Gastroesophageal sphincter (tissue), 3 donors: Measurements from ENCODE around the gene CCNK.

Experiments used
- CTCF ChIP-seq, 4 experiments: fragments of 200-600 bp in 2 of 4; fragments of 450-650 bp in 2 of 4; sonication (generic) in 1 of 4; IDR thresholded peaks; one replicate each; pipeline ENCODE4 v1.5.1; 2017 to 2019; ENCODE audit warnings: antibody characterized with exemption in 4 of 4, mild to moderate bottlenecking in 2 of 4, moderate library complexity in 2 of 4
- POLR2A ChIP-seq, 2 donors: fragments of 450-650 bp; IDR thresholded peaks; one replicate each; pipeline ENCODE4 v1.6.1; 2017; ENCODE audit warnings: antibody characterized with exemption in 2 of 2, mild to moderate bottlenecking in 2 of 2, moderate library complexity in 1 of 2
- POLR2AphosphoS5 ChIP-seq: sonication (generic); formaldehyde crosslinking; IDR thresholded peaks from one replicate; pipeline ENCODE4 v1.6.1; 2017; ENCODE audit warnings: antibody characterized with exemption

DNA sequence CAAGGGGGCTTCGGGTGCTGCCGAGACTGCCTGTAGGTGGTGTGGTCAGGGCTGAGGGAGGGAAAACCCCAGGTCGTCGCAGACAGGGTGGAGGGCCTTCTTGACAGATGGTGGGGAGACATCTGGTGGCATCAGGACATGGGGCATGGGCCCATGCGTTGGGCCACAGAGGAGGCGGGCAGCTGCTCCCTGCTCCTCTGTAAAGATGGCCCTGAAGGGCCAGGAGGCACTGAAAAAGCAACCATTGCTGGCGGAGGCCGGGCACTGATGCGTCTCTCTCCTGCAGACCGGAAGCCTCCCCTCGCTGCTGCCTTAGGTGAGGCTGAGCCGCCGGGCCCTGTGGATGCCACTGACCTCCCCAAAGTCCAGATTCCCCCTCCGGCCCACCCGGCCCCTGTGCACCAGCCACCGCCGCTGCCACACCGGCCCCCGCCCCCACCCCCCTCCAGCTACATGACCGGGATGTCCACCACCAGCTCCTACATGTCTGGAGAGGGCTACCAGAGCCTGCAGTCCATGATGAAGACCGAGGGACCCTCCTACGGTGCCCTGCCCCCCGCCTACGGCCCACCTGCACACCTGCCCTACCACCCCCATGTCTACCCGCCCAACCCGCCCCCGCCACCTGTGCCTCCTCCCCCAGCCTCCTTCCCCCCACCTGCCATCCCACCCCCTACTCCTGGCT lies 28.8 kb downstream of the CCNK start:
- TF ChIP-seq CTCF (IDR thresholded peaks at IDR 0.05) (no peak), POLR2A (IDR thresholded peaks at IDR 0.05) (no peak), POLR2AphosphoS5 (no peak)
